Measurements from ENCODE around the gene EIF3K.

EIF3K gene

DNA sequence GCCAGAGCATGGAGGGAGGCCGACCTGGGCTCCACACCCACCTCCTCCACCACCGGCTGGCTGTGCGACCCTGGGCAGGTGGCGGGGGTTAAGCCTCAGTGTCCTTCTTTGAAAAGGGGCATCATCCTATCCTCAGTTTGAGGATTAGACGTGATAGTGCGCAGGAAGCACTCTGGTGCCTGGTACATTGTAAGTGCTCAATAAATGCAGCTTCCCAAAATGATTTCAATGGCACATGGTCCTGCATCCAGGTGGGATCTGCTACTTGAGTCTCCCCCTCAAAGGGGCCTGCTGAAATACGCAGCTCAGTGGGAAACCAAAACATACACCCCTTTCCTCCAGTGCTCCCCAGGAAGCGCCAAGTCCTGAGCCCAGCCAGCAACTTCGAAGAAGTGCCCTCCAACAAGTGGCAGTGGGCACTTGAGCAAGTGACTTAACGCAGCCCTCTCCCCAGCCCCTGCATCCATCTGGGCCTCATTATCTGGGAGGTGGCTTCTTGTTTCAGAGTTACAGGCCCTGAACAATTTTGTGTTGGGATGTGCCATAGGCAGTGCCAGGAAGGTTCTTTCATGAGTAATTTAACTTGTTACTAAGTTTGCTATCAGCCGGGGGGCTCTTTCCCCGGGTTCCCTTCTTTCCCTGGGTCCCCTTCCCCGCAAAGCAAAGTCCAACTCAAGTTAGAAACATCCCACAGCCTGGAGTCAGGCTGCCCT lies 46.4 kb downstream of the EIF3K start:
- TF ChIP-seq, protein P1, sequence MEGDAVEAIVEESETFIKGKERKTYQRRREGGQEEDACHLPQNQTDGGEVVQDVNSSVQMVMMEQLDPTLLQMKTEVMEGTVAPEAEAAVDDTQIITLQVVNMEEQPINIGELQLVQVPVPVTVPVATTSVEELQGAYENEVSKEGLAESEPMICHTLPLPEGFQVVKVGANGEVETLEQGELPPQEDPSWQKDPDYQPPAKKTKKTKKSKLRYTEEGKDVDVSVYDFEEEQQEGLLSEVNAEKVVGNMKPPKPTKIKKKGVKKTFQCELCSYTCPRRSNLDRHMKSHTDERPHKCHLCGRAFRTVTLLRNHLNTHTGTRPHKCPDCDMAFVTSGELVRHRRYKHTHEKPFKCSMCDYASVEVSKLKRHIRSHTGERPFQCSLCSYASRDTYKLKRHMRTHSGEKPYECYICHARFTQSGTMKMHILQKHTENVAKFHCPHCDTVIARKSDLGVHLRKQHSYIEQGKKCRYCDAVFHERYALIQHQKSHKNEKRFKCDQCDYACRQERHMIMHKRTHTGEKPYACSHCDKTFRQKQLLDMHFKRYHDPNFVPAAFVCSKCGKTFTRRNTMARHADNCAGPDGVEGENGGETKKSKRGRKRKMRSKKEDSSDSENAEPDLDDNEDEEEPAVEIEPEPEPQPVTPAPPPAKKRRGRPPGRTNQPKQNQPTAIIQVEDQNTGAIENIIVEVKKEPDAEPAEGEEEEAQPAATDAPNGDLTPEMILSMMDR (conservative IDR thresholded peaks at IDR 0.05; ENCODE audit: low read depth) = no peak
- ChIA-PET CTCF (no interaction called here), POLR2A (ENCODE audit: low non-redundant PET) (no interaction called here)
- H3K27ac ChIP-seq = peak overlapping the region; percentile 87
- no peak for DNase-seq (ENCODE audit: low spot score)

DNA sequence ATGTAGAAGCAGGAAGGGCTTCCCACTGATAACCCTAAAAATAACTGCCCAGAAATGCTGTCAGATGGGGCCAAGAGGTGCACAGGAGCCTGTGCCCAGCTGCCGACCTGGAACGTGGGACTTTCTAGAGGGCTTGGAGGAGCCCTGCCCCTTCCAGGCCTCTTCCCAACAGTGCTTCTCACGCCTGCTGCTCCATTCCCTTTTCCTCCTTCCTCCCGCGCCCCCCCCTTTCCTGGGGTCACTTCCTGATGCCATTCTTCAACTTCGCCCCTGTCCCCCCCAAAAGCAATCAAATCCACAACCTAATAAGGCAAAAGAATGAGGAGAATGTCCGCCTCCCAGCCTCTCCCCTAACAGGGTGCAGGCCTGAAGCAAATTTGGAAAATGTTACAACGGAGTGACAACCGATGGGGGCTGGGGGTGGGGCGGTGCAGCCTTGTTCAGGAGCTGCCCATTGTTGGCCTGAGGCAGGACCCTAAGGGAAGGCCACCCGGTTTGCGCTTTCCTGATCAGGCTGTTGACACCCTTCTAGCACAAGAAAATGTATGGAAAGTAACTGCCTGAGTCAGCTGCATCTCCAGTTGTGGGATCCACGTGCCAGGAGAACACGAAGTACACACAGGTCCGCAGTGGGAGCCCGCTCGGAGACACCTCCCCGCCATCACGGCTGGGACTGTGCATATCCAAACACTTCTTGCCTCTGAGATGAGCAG lies 47.1 kb downstream of the EIF3K start:
- peak overlapping the region; percentile 87 for H3K27ac ChIP-seq
- POLR2A ChIA-PET (ENCODE audit: low non-redundant PET) = no interaction called here
- TF ChIP-seq, protein P1 (conservative IDR thresholded peaks at IDR 0.05; ENCODE audit: low read depth) = no peak
- CTCF ChIA-PET = no interaction called here
- no peak for DNase-seq (ENCODE audit: low spot score)

DNA sequence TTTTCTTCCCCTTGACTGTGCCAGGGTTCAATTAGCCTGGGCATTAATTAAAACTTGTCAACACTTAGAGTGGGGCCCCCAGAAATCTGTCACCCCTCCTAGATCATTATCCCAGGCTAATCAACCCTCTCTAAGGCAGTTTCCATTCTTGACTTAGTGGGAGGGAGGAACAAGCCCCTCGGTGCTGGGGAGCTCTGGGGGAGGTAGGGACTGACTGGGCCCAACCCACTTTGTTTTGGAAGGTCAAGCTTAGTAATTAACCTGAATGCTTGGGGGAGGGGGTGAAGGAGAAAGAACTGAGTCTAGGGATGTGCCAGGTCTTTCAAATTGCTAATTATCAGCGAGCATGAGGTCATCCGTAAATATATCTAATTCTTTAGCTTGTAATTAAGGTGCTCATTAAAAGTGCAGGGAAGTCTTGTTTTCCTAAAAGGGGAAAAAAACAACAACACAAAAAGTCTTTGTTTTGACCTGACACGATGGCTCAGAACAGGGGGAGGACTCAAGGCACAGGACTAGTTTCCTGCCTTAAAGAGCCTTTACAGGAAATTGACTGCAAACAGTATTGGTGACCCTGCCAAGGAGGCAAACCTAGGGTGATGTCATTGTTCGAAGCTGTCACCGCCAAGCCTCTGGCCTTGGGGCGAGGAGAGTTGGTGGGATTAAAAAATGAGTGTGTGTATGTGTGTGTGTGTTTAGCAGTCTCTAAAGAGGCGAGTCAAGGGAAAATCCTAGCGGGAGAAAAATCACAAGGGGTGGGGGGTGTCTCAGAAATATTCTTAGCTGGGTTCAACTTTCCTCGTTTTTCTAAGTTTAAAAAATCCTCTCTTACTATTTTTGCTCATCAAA lies 47.9 kb downstream of the EIF3K start:
- ChIA-PET POLR2A (ENCODE audit: low non-redundant PET) (no interaction called here), CTCF (no interaction called here)
- no peak for DNase-seq (ENCODE audit: low spot score)
- TF ChIP-seq, protein P1 (conservative IDR thresholded peaks at IDR 0.05; ENCODE audit: low read depth) = no peak
- peak overlapping the region; percentile 87 for H3K27ac ChIP-seq

DNA sequence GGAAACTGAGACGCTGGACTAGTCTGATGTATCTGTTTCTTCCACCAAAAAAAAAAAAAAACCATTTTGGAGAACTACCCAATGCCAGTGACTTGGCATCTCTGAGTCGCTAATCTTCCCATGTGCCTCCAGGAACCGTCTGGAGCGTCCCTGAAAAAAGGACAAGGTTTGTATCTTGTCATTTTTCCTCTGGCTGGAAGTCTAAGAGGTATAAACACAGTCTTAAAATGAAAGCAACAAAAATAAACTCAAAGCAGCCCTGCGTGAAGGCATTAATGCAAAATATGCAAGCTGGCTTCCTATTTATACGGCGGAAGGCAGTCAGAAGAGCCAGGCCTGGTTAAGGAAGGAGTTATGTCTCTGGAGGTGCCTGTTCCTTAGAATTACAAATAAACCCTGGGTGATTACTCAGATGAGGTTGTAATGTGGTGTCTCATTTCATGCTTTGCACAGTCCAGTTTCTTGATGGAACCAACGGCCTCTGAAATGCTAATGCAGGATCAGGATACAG lies 48.7 kb downstream of the EIF3K start:
- no peak overlapping the region for H3K27ac ChIP-seq
- ChIA-PET CTCF (no interaction called here), POLR2A (ENCODE audit: low non-redundant PET) (no interaction called here)
- TF ChIP-seq, protein P1 (conservative IDR thresholded peaks at IDR 0.05; ENCODE audit: low read depth) = no peak
- DNase-seq (ENCODE audit: low spot score) = no peak

DNA sequence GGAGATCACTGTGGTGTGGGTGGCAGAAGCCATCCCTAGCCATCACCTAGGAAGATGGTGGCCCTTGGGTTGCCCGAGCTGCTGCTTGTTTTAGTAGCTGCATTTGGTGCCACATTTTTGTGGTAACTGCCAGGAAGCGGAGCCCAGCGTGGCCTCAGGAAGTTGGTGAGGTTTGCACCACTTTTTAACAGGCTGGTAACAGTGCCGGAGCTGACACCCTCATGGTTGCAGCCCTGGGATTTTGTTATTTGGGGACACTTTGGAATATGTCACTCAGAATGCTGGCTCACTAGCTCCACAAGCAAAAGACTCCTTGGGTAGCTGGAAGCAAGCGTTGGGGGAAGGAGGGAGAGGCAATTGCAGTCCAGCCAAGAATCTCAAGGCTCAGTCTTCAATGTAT lies 50.6 kb downstream of the EIF3K start:
- POLR2A ChIA-PET (ENCODE audit: low non-redundant PET) = no interaction called here
- CTCF ChIA-PET = no interaction called here
- TF ChIP-seq, protein P1 (conservative IDR thresholded peaks at IDR 0.05; ENCODE audit: low read depth) = no peak
- DNase-seq (ENCODE audit: low spot score) = no peak
- peak overlapping the region; percentile 71 for H3K27ac ChIP-seq

DNA sequence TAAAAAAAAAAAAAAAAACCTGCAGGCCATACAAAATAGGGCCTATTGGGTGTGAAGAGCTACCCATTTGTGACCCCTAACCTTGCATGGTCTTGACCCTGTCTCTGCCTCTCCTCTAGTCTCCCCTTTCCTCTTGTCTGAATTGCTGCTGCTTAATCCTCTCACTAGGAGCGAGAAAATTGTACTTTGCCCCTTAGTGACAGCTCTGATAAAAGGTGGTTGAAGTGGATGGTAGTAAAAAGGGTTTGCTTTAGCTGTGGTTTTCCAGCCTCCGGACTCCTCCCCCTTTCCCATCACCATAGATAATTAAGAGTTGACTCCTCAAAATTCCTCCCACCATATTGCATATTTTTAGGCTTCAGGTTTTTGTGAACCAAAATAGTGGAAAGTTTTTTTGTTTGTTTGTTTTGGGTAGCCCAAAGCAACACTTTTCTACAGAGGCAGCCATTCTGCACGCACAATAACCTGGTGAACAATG lies 52.0 kb downstream of the EIF3K start:
- H3K27ac ChIP-seq = peak overlapping the region; percentile 71
- TF ChIP-seq, protein P1 (conservative IDR thresholded peaks at IDR 0.05; ENCODE audit: low read depth) = no peak
- DNase-seq (ENCODE audit: low spot score) = no peak
- ChIA-PET POLR2A (ENCODE audit: low non-redundant PET) (no interaction called here), CTCF (no interaction called here)

All from RWPE1 (cell line).